DND-41 (cell line): ENCODE measurements around the gene PIGV.
"Not testable (repeated sequence)": the region's sequence is repeated elsewhere in the genome, so short reads cannot be mapped to it uniquely, and the experiment has no call there.

Source experiments
- ATAC-seq: fragments of 200-7000 bp; cut with Tn5 transposase; 3 replicates; pipeline ENCODE4 v1.9.1; 2021; ENCODE audit warnings: low read depth; ENCODE audit not compliant: insufficient read depth
- DNase-seq: peaks from one replicate; pipeline ENCODE4 v3.0.0-alpha.2; 2020
- H2AFZ ChIP-seq: 2 replicates; pipeline ENCODE4 v1.6.0; 2012; ENCODE audit warnings: low read depth, low read length
- H3K27ac ChIP-seq: 2 replicates; pipeline ENCODE4 v1.5.1; 2012; ENCODE audit warnings: low read length, inconsistent platforms
- H3K27me3 ChIP-seq: fragments of 200-600 bp; sonication (generic); 2 replicates; pipeline ENCODE4 v1.6.0; 2012; ENCODE audit warnings: low read length, mild to moderate bottlenecking, inconsistent platforms; ENCODE audit not compliant: insufficient read depth, poor library complexity
- H3K36me3 ChIP-seq: 2 replicates; pipeline ENCODE4 v1.5.1; 2012; ENCODE audit warnings: low read length, inconsistent platforms; ENCODE audit not compliant: insufficient read depth
- H3K4me1 ChIP-seq: 2 replicates; pipeline ENCODE4 v1.5.1; 2012; ENCODE audit warnings: mild to moderate bottlenecking, low read length; ENCODE audit not compliant: insufficient read depth
- H3K4me2 ChIP-seq: 2 replicates; pipeline ENCODE4 v1.6.0; 2012; ENCODE audit warnings: mild to moderate bottlenecking, moderate library complexity, low read length, inconsistent platforms; ENCODE audit not compliant: insufficient read depth
- H3K4me3 ChIP-seq, 2 experiments: fragments of 200-600 bp in 1 of 2; shearing (Covaris generic) in 1 of 2; 2 replicates each; pipeline ENCODE4 v1.5.1; 2012 to 2016; ENCODE audit warnings: inconsistent platforms in 2 of 2, low read length in 2 of 2, mild to moderate bottlenecking in 2 of 2, low read depth in 1 of 2, moderate library complexity in 1 of 2
- H3K79me2 ChIP-seq: 2 replicates; pipeline ENCODE4 v1.6.0; 2012; ENCODE audit warnings: low read length, inconsistent platforms; ENCODE audit not compliant: insufficient read depth
- H3K9ac ChIP-seq: 2 replicates; pipeline ENCODE4 v1.6.0; 2012; ENCODE audit warnings: low read depth, mild to moderate bottlenecking, inconsistent platforms, low read length, moderate library complexity
- H3K9me3 ChIP-seq: 2 replicates; pipeline ENCODE4 v1.5.1; 2012; ENCODE audit warnings: low read length, moderate library complexity, mild to moderate bottlenecking, inconsistent platforms; ENCODE audit not compliant: insufficient read depth, severe bottlenecking
- H4K20me1 ChIP-seq: 2 replicates; pipeline ENCODE4 v1.6.0; 2012; ENCODE audit warnings: low read length; ENCODE audit not compliant: insufficient read depth
- CTCF ChIP-seq: IDR thresholded peaks from 2 replicates; pipeline ENCODE4 v1.5.1; 2012; ENCODE audit warnings: borderline replicate concordance, low read length, moderate library complexity, mild to moderate bottlenecking; ENCODE audit not compliant: poor library complexity, severe bottlenecking; ENCODE audit errors: extremely low read depth
- EZH2 ChIP-seq: IDR thresholded peaks from 3 replicates; pipeline ENCODE4 v1.6.1; 2012; ENCODE audit warnings: borderline replicate concordance, low read depth, mild to moderate bottlenecking, moderate library complexity, low read length, inconsistent platforms; ENCODE audit not compliant: severe bottlenecking

Gene PIGV

DNA sequence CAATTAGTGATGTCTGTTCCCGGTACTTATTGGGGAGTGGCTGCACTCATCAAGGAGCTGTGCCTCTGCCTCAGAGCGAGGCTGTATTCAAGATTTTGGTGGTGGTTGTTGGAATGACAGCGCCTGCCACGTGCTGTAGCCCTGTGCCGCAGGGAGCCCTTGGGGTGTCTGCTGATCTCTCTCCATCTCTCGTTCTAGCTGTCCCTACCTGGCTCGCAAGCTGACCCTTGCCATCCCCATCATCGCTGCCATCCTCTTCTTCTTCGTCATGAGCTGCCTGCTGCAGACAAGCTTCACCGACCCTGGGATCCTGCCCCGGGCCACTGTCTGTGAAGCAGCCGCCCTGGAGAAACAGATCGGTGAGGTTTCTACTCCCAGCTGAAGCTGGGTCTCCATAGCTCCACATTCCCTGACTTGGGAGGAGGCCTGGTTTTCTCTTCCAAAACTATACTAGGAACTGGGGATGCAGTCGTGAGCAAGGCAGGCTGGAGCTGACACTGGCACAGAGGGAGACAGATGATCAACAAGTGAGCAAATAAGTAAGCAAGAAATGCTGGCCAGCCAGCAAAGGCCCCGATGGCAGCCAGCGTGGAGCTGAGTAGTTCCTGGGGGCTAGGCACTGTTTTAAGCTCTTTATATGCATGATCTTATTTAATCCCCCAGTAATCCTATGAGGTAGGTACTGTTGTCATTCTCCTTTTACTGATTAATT is 44.7 kb downstream of the PIGV start:
- no peak overlapping the region for H2AFZ ChIP-seq
- DNase-seq (no peak), ATAC-seq (no peak)
- no peaks in the 10 kb centered on the region for H3K9me3 ChIP-seq
- H3K4me3 ChIP-seq = no peak overlapping the region
- no peaks in the 10 kb centered on the region for H3K27me3 ChIP-seq
- peaks cover 29% of the 10 kb centered on the region for H4K20me1 ChIP-seq
- peaks cover 45% of the 10 kb centered on the region for H3K79me2 ChIP-seq
- H3K4me2 ChIP-seq = no peak overlapping the region
- no peak overlapping the region for H3K9ac ChIP-seq
- H3K4me1 ChIP-seq = peaks cover 26% of the 10 kb centered on the region
- no peak overlapping the region for H3K27ac ChIP-seq
- H3K36me3 ChIP-seq = peaks cover 62% of the 10 kb centered on the region
- TF ChIP-seq EZH2 = no peak
- TF ChIP-seq CTCF = no peak

DNA sequence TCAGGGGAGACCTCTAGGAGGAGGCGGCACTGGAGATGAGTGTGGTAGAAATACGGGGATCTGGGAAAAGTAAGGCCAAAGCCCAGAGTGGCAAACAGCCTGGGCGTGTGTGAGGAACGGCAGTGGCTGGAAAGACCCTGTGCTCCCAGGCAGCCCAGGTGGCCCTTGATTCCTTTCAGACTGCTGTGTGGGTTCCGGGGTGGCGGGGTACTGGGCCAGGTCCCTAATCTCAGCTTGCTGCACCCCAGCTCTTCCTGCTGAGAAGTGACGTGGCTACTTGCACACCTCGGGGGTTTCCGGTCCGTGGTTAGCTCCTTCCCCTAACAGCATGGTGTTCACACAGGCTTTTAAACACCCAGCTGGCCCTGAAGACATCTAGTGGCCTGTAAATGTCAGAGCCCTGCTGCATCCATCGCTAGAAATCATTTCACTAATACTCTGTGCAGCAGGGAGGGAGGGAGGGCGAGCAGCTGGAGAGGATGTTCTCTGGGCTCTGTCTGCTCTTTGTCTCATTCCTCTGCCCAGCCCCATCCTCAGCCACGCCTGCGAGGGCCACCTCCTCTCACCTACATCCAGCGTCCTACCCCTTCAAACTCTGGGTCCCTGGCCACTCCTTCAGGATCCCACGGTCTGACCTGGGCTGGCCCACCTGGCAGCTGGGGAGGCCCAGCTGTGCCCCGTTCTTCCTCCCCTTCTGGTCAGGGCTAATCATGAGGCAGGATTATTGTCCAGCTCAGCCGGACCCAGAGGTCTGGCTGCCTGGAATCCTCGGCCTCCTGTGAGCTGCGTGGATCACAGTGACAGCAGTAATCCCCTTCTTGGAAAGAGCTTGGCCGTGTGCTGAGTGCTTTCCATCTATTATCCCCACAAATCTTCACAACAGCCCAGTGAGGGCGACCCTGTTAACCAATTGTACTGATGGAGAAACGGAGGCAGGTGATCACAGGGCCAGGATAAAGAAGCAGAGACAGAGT is 46.0 kb downstream of the PIGV start:
- Histone ChIP-seq H3K4me2 (no peak overlapping the region), H3K9me3 (no peaks in the 10 kb centered on the region), H2AFZ (no peak overlapping the region), H3K9ac (no peak overlapping the region), H3K4me3 (no peak overlapping the region), H3K36me3 (peaks cover 70% of the 10 kb centered on the region), H3K27ac (no peak overlapping the region), H4K20me1 (peaks cover 24% of the 10 kb centered on the region), H3K79me2 (peaks cover 32% of the 10 kb centered on the region), H3K27me3 (no peaks in the 10 kb centered on the region), H3K4me1 (peaks cover 13% of the 10 kb centered on the region)
- ATAC-seq = peak; percentile 78
- TF ChIP-seq CTCF = no peak
- TF ChIP-seq EZH2 = no peak
- peak; percentile 48 for DNase-seq

DNA sequence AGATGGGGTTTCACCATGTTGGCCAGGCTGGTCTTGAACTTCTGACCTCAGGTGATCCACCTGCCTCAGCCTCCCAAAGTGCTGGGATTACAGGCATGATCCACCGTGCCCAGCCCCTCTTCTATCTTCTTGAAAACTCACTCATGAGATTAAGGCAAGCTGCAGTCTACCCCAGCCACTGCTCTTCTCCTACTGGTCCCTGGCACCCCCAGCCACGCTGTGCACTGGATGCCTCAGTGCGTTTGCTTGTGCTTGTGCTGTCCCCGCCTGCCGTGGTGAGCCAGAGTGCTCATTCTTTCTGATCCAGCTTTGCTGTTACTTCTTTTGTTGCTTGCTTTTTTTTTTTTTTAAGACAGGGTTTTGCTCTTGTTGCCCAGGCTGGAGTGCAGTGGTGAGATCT is 49.9 kb downstream of the PIGV start:
- H3K9me3 ChIP-seq, H2AFZ ChIP-seq, H3K27me3 ChIP-seq, DNase-seq, H3K9ac ChIP-seq, H3K4me3 ChIP-seq, ATAC-seq, H3K79me2 ChIP-seq, H3K4me1 ChIP-seq, H3K27ac ChIP-seq, H3K4me2 ChIP-seq, H4K20me1 ChIP-seq: not testable (repeated sequence)
- H3K36me3 ChIP-seq = peaks cover 77% of the 10 kb centered on the region
